Islet precursor cell (in vitro differentiated cells): Measurements from ENCODE around the gene IFI6.
A peak's percentile ranks its signal among the peaks of the same experiment; 100 is the strongest.
"Not testable (repeated sequence)": the region's sequence is repeated elsewhere in the genome, so short reads cannot be mapped to it uniquely, and the experiment has no call there.

ENCODE experiments used
- DNase-seq: peaks from one replicate; pipeline ENCODE4 v3.0.0-alpha.2; 2018

Gene IFI6

GRCh38 chr1:27671964-27672749 is at the start of gene IFI6:
Gene IFI6, minus strand, starts transcription at chr1:27672192. Its CDS starts 2,878 bp downstream, at chr1:27669314.
- peak; percentile 94 for DNase-seq

- DNase-seq: no peak
Observed at GRCh38 chr1:27719286-27720251, 47.6 kb upstream of the IFI6 start.

- no peak for DNase-seq
Observed at GRCh38 chr1:27716262-27716895, 44.4 kb upstream of the IFI6 start.

GRCh38 chr1:27713869-27714513 is 42.0 kb upstream of the IFI6 start:
- no peak for DNase-seq

- DNase-seq: no peak
Observed at GRCh38 chr1:27713139-27713725, 41.2 kb upstream of the IFI6 start.

GRCh38 chr1:27710574-27710973 is 38.6 kb upstream of the IFI6 start:
- no peak for DNase-seq

- no peak for DNase-seq
Observed at GRCh38 chr1:27705545-27705944, 33.6 kb upstream of the IFI6 start.

GRCh38 chr1:27704958-27705357 is 33.0 kb upstream of the IFI6 start:
- DNase-seq: peak; percentile 24

GRCh38 chr1:27696835-27697234 is 24.8 kb upstream of the IFI6 start:
- peak; percentile 19 for DNase-seq

GRCh38 chr1:27690183-27690582 is 18.2 kb upstream of the IFI6 start:
- peak; percentile 8 for DNase-seq

- DNase-seq: peak; percentile 38
Observed at GRCh38 chr1:27689423-27690173, 17.6 kb upstream of the IFI6 start.

- peak; percentile 60 for DNase-seq
Observed at GRCh38 chr1:27687906-27688305, 15.9 kb upstream of the IFI6 start.

GRCh38 chr1:27686223-27686990 is 14.4 kb upstream of the IFI6 start:
- peak; percentile 56 for DNase-seq

GRCh38 chr1:27684176-27684575 is 12.2 kb upstream of the IFI6 start:
- peak; percentile 57 for DNase-seq

GRCh38 chr1:27682351-27682944 is 10.5 kb upstream of the IFI6 start:
- peak; percentile 22 for DNase-seq

GRCh38 chr1:27681580-27681979 is 9.6 kb upstream of the IFI6 start:
- DNase-seq: not testable (repeated sequence)

- DNase-seq: not testable (repeated sequence)
Observed at GRCh38 chr1:27680225-27680791, 8.3 kb upstream of the IFI6 start.

- DNase-seq: no peak
Observed at GRCh38 chr1:27678747-27679146, 6.8 kb upstream of the IFI6 start.

GRCh38 chr1:27676410-27676809 is 4.4 kb upstream of the IFI6 start:
- DNase-seq: no peak

GRCh38 chr1:27672750-27673112 is 739 bp upstream of the IFI6 start:
- DNase-seq: no peak
